Measurements from ENCODE around the gene OSBP2. TPM values are rescaled to one million over a fixed set of nuclear protein-coding genes. Genes with fewer than 3 reads are reported as not detected.

Gene OSBP2
- total RNA-seq, 1 experiment from 2014 or later: 7.1 TPM

- no peak for DNase-seq
- Histone ChIP-seq H3K4me2 (no peak overlapping the region), H3F3A (ENCODE audit: insufficient read depth, low read depth) (peaks cover 12% of the 10 kb centered on the region; the same call in 1 of the 2 replicates), H2AFZ (no peak overlapping the region), H3K4me1 (replicated peaks; ENCODE audit: insufficient read depth) (peaks cover 16% of the 10 kb centered on the region), H3K27me3 (ENCODE audit: insufficient read depth, low read depth) (no peaks in the 10 kb centered on the region), H3K9me2 (ENCODE audit: insufficient read depth) (no peaks in the 10 kb centered on the region), H3K79me2 (ENCODE audit: low read depth) (no peaks in the 10 kb centered on the region), H3K27ac (no peak overlapping the region), H3K36me3 (ENCODE audit: low read depth) (no peaks in the 10 kb centered on the region), H3K4me3 (no peak overlapping the region), H4K20me1 (ENCODE audit: insufficient read depth) (no peaks in the 10 kb centered on the region), H3K9me3 (ENCODE audit: insufficient read depth, low read depth) (no peaks in the 10 kb centered on the region)
- TF ChIP-seq EZH2 (IDR thresholded peaks at IDR 0.05; ENCODE audit: low read depth) (no peak), CTCF (conservative IDR thresholded peaks at IDR 0.05) (no peak)
- intact Hi-C loops (cut with micrococcal nuclease; ENCODE audit: unreplicated experiment): no loop called here
- ChIA-PET POLR2A (ENCODE audit: unreplicated experiment) (no interaction called here), CTCF (no interaction called here)
- BruUV-seq (replicated peaks): no TSS peak
These were observed 82.9 kb downstream of the OSBP2 start for GRCh38 chr22:30777587-30777986.

GRCh38 chr22:30778261-30778660, 83.6 kb downstream of the OSBP2 start:
- Histone ChIP-seq H4K20me1 (ENCODE audit: insufficient read depth) (no peaks in the 10 kb centered on the region), H3K4me2 (no peak overlapping the region), H3F3A (ENCODE audit: insufficient read depth, low read depth) (peaks cover 12% of the 10 kb centered on the region; the same call in 1 of the 2 replicates), H2AFZ (no peak overlapping the region), H3K9me3 (ENCODE audit: insufficient read depth, low read depth) (no peaks in the 10 kb centered on the region), H3K4me3 (no peak overlapping the region), H3K36me3 (ENCODE audit: low read depth) (no peaks in the 10 kb centered on the region), H3K4me1 (replicated peaks; ENCODE audit: insufficient read depth) (peaks cover 22% of the 10 kb centered on the region), H3K9me2 (ENCODE audit: insufficient read depth) (no peaks in the 10 kb centered on the region), H3K79me2 (ENCODE audit: low read depth) (no peaks in the 10 kb centered on the region), H3K27me3 (ENCODE audit: insufficient read depth, low read depth) (no peaks in the 10 kb centered on the region), H3K27ac (no peak overlapping the region)
- CTCF ChIA-PET: no interaction called here
- DNase-seq: no peak
- BruUV-seq (replicated peaks): no TSS peak
- TF ChIP-seq CTCF (conservative IDR thresholded peaks at IDR 0.05) (no peak), EZH2 (IDR thresholded peaks at IDR 0.05; ENCODE audit: low read depth) (no peak)
- POLR2A ChIA-PET (ENCODE audit: unreplicated experiment): no interaction called here
- intact Hi-C loops (cut with micrococcal nuclease; ENCODE audit: unreplicated experiment): no loop called here

- POLR2A ChIA-PET (ENCODE audit: unreplicated experiment): no interaction called here
- Histone ChIP-seq H3K36me3 (ENCODE audit: low read depth) (no peaks in the 10 kb centered on the region), H3K4me1 (replicated peaks; ENCODE audit: insufficient read depth) (peaks cover 30% of the 10 kb centered on the region), H3K27me3 (ENCODE audit: insufficient read depth, low read depth) (no peaks in the 10 kb centered on the region), H2AFZ (no peak overlapping the region), H3K27ac (no peak overlapping the region), H3F3A (ENCODE audit: insufficient read depth, low read depth) (peaks cover 16% of the 10 kb centered on the region; the same call in 1 of the 2 replicates), H3K9me2 (ENCODE audit: insufficient read depth) (no peaks in the 10 kb centered on the region), H3K79me2 (ENCODE audit: low read depth) (no peaks in the 10 kb centered on the region), H3K4me3 (no peak overlapping the region), H4K20me1 (ENCODE audit: insufficient read depth) (no peaks in the 10 kb centered on the region), H3K9me3 (ENCODE audit: insufficient read depth, low read depth) (no peaks in the 10 kb centered on the region), H3K4me2 (no peak overlapping the region)
- BruUV-seq (replicated peaks): no TSS peak
- intact Hi-C loops (cut with micrococcal nuclease; ENCODE audit: unreplicated experiment): no loop called here
- CTCF ChIA-PET: no interaction called here
- DNase-seq: no peak
- TF ChIP-seq EZH2 (IDR thresholded peaks at IDR 0.05; ENCODE audit: low read depth) (no peak), CTCF (conservative IDR thresholded peaks at IDR 0.05) (no peak)
These were observed 85.4 kb downstream of the OSBP2 start for GRCh38 chr22:30780026-30780425.

Measured in PC-9 (cell line).